Endothelial cell of umbilical vein (primary cell): ENCODE data around the gene SELPLG. TPM values are rescaled to one million over a fixed set of nuclear protein-coding genes. Genes with fewer than 3 reads are reported as not detected.

Source experiments
- BruUV-seq: library from RNA; stranded (reverse); fragments of 400-500 nt; replicated peaks from 2 replicates; lab custom pipeline; 2021; lab: Mats Ljungman, UMichigan
- CTCF ChIA-PET: fragments of 300-600, 350-600 bp; sonication (Branson Sonifier 250); formaldehyde crosslinking; loops from one replicate; lab custom pipeline; 2021; ENCODE audit warnings: antibody characterized with exemption, inconsistent platforms; lab: Charles Lee
- POLR2A ChIA-PET: fragments of 300-600, 350-600 bp; sonication (Branson Sonifier 250); formaldehyde crosslinking; loops from one replicate; lab custom pipeline; 2021; ENCODE audit warnings: antibody characterized with exemption, inconsistent platforms; lab: Charles Lee
- DNase-seq: peaks from one replicate; pipeline ENCODE4 v3.0.0-alpha.2; 2011; ENCODE audit warnings: low read depth, low spot score
- FAIRE-seq: peaks from 2 replicates; lab custom pipeline; 2011; peaks lifted over from hg19 to GRCh38; lab: Jason Lieb, UNC
- H2AFZ ChIP-seq: 2 replicates; pipeline ENCODE4 v1.6.0; 2012; ENCODE audit warnings: low read depth, low read length, control low read depth, inconsistent platforms
- H3K27ac ChIP-seq: 2 replicates; pipeline ENCODE4 v1.5.1; 2011; ENCODE audit warnings: low read depth, mild to moderate bottlenecking, control low read depth, low read length, moderate library complexity; ENCODE audit not compliant: insufficient read depth
- H3K27me3 ChIP-seq, 2 experiments: 2 replicates each; pipeline versions ENCODE4 v1.6.0 to v1.6.1; 2011; ENCODE audit warnings: low read length in 2 of 2, mixed read lengths in 1 of 2; ENCODE audit not compliant: control insufficient read depth in 2 of 2, insufficient read depth in 2 of 2
- H3K36me3 ChIP-seq, 2 experiments: 2 replicates in 1 of 2; 3 replicates in 1 of 2; pipeline ENCODE4 v1.5.1; 2011; ENCODE audit warnings: low read length in 2 of 2, mild to moderate bottlenecking in 1 of 2, moderate library complexity in 1 of 2; ENCODE audit not compliant: control insufficient read depth in 2 of 2, insufficient read depth in 2 of 2; ENCODE audit errors: extremely low read depth in 1 of 2
- H3K4me1 ChIP-seq: 3 replicates; pipeline ENCODE4 v1.5.1; 2011; ENCODE audit warnings: mild to moderate bottlenecking, low read length; ENCODE audit not compliant: control insufficient read depth, insufficient read depth; ENCODE audit errors: extremely low read depth
- H3K4me2 ChIP-seq: 2 replicates; pipeline ENCODE4 v1.6.1; 2011; ENCODE audit warnings: low read length, control low read depth, mixed read lengths; ENCODE audit not compliant: insufficient read depth
- H3K4me3 ChIP-seq, 3 experiments: fragments of 200-600 bp in 1 of 3; sonication (generic), shearing (Covaris generic) in 1 of 3; replicated peaks in 1 of 3; 2 replicates each; pipeline ENCODE4 v1.5.1; 2011 to 2016; ENCODE audit warnings: control low read depth in 3 of 3, low read length in 3 of 3, mild to moderate bottlenecking in 2 of 3, inconsistent platforms in 1 of 3, low read depth in 1 of 3, moderate library complexity in 1 of 3; ENCODE audit not compliant: insufficient read depth in 1 of 3
- H3K79me2 ChIP-seq: 2 replicates; pipeline ENCODE4 v1.6.0; 2012; ENCODE audit warnings: low read length, inconsistent platforms; ENCODE audit not compliant: control insufficient read depth, insufficient read depth
- H3K9ac ChIP-seq: replicated peaks from 2 replicates; pipeline ENCODE3; 2011; ENCODE audit warnings: low read length, control low read depth; ENCODE audit not compliant: insufficient read depth; ENCODE audit errors: extremely low read depth
- H3K9me1 ChIP-seq: replicated peaks from 3 replicates; pipeline ENCODE4 v1.6.0; 2011; ENCODE audit warnings: mild to moderate bottlenecking, low read length; ENCODE audit not compliant: control insufficient read depth, insufficient read depth; ENCODE audit errors: extremely low read depth
- H3K9me3 ChIP-seq: replicated peaks from 2 replicates; pipeline ENCODE4 v1.5.1; 2012; ENCODE audit warnings: low read length, inconsistent platforms; ENCODE audit not compliant: control insufficient read depth, insufficient read depth
- H4K20me1 ChIP-seq: replicated peaks from 2 replicates; pipeline ENCODE3; 2011; ENCODE audit warnings: mild to moderate bottlenecking, low read length; ENCODE audit not compliant: control insufficient read depth, insufficient read depth; ENCODE audit errors: extremely low read depth
- EZH2 ChIP-seq: IDR thresholded peaks from 2 replicates; pipeline ENCODE4 v1.6.1; 2012; ENCODE audit warnings: borderline replicate concordance, low read depth, mild to moderate bottlenecking, moderate library complexity, low read length, inconsistent platforms; ENCODE audit not compliant: severe bottlenecking
- FOS ChIP-seq: IDR thresholded peaks from 2 replicates; pipeline ENCODE4 v1.6.1; 2011; ENCODE audit warnings: mild to moderate bottlenecking, low read length, moderate library complexity, borderline replicate concordance; ENCODE audit not compliant: insufficient read depth
- GATA2 ChIP-seq: IDR thresholded peaks from 2 replicates; pipeline ENCODE4 v1.7.0; 2011; ENCODE audit warnings: low read depth, mild to moderate bottlenecking, moderate library complexity, mixed read lengths, low read length; ENCODE audit not compliant: insufficient read length, insufficient read depth
- dilution Hi-C: fragments of 300-500 bp; cut with MboI; formaldehyde crosslinking; loops from one replicate; pipeline ENCODE4 v1.15.0; 2019; ENCODE audit warnings: low sequenced_read_pairs; ENCODE audit not compliant: extremely low pct_ligation_motif_present
- intact Hi-C: fragments of 100-400 bp; cut with micrococcal nuclease; formaldehyde crosslinking; loops from one replicate; pipeline ENCODE4 v1.10.0; 2022
- polyA plus RNA-seq, 4 experiments: library from polyadenylated mRNA; depleted of rRNA in 3 of 4; stranded (reverse) in 3 of 4; unstranded in 1 of 4; fragments of >200 nt; gene quantifications; 2 replicates each; pipeline versions ENCODE4 v1.2.1 to v1.2.3, GENCODE V29; 2011 to 2012; ENCODE audit warnings: missing spikeins in 1 of 4
- total RNA-seq: library from RNA; stranded (reverse); gene quantifications from 2 replicates; pipeline ENCODE4 v1.2.3, GENCODE V29; 2021
- TF ChIP-seq, protein P1 (sequence below), 2 donors: IDR thresholded peaks; 1 replicate in 1 of 2; 2 replicates in 1 of 2; pipeline ENCODE4 v1.5.1; 2011; ENCODE audit warnings: low read length in 2 of 2, mild to moderate bottlenecking in 2 of 2, moderate library complexity in 2 of 2, control low read depth in 1 of 2, inconsistent platforms in 1 of 2, low read depth in 1 of 2; ENCODE audit not compliant: insufficient read depth in 1 of 2; ENCODE audit errors: extremely low read depth in 1 of 2
- TF ChIP-seq, protein P2 (sequence below): IDR thresholded peaks from 2 replicates; pipeline ENCODE4 v1.6.1; 2011; ENCODE audit not compliant: insufficient read depth, insufficient read length

SELPLG gene
- total and polyA plus RNA-seq, 2 donors (not counting 3 experiments of a cell fraction or from before 2014, with no cell fraction given), result 1.0 to 1.2 TPM

DNA sequence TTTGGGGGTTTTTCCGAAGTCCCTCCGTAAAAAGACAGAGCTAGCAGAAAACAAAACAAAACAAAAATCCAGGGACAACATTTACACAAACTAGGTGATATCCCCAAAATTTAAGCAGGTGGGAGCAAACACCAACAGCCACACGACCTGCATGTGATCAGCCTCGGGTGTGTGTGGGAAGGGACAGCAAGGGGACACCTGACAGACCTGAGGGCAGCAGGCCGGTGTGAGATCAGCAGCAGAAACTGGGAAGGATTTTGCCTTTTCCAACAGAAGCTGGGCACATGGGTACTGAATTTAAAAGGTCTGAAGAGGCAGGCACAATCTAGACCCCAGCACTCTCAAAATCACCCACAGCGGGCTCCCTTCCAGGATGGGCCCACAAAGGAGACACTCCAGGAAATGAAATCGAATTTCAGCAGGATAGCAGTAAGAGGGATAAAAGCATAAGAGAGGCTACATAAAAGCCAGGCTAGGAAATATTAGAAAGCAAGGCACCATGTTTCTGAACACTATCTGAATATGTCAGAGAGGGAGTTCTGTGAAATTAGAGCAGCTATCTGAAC, 36.5 kb upstream of the SELPLG start:
- dilution Hi-C loops (loop anchor here (25.0 kb wide), 1 partner anchor 167 kb away; no protein-coding TSS in a partner anchor), intact Hi-C loops (no loop called here)
- H3K27me3 ChIP-seq, result no peaks in the 10 kb centered on the region
- no peaks in the 10 kb centered on the region for H3K9me1 ChIP-seq
- DNase-seq (no peak), FAIRE-seq (no peak)
- no peak overlapping the region for H3K27ac ChIP-seq
- no peak overlapping the region for H3K4me2 ChIP-seq
- BruUV-seq, result no TSS peak
- no peaks in the 10 kb centered on the region for H3K9me3 ChIP-seq
- H3K4me3 ChIP-seq, result no peak overlapping the region
- peaks cover 0 to 2% of the 10 kb centered on the region in 2 experiments for H3K36me3 ChIP-seq
- POLR2A ChIA-PET, result no interaction called here
- TF ChIP-seq FOS, result no peak
- TF ChIP-seq, protein P1, sequence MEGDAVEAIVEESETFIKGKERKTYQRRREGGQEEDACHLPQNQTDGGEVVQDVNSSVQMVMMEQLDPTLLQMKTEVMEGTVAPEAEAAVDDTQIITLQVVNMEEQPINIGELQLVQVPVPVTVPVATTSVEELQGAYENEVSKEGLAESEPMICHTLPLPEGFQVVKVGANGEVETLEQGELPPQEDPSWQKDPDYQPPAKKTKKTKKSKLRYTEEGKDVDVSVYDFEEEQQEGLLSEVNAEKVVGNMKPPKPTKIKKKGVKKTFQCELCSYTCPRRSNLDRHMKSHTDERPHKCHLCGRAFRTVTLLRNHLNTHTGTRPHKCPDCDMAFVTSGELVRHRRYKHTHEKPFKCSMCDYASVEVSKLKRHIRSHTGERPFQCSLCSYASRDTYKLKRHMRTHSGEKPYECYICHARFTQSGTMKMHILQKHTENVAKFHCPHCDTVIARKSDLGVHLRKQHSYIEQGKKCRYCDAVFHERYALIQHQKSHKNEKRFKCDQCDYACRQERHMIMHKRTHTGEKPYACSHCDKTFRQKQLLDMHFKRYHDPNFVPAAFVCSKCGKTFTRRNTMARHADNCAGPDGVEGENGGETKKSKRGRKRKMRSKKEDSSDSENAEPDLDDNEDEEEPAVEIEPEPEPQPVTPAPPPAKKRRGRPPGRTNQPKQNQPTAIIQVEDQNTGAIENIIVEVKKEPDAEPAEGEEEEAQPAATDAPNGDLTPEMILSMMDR (IDR thresholded peaks at IDR 0.05; ENCODE audit: extremely low read depth in 1 of 2, insufficient read depth in 1 of 2, low read depth in 1 of 2, low read length in 2 of 2), result no peak
- no peak for TF ChIP-seq EZH2
- TF ChIP-seq, protein P2, sequence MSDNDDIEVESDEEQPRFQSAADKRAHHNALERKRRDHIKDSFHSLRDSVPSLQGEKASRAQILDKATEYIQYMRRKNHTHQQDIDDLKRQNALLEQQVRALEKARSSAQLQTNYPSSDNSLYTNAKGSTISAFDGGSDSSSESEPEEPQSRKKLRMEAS, result no peak
- TF ChIP-seq GATA2, result no peak
- CTCF ChIA-PET, result interaction anchor here (1.1 to 9.5 kb wide), 6 partner anchors 9 to 133 kb away, joined by 3 to 173 read pairs (median 4); no protein-coding TSS in a partner anchor
- no peak overlapping the region for H2AFZ ChIP-seq
- peaks cover 7% of the 10 kb centered on the region for H3K4me1 ChIP-seq
- no peaks in the 10 kb centered on the region for H4K20me1 ChIP-seq
- H3K9ac ChIP-seq, result no peak overlapping the region
- peaks cover 78% of the 10 kb centered on the region for H3K79me2 ChIP-seq
